DOHH2 (cell line): ENCODE results near the gene CNOT3.

Source experiments
- H3F3A ChIP-seq: fragments of 200-600 bp; sonication (generic), shearing (Covaris generic); 2 replicates; pipeline ENCODE4 v1.6.0; 2016; ENCODE audit warnings: antibody characterized with exemption, mild to moderate bottlenecking; ENCODE audit not compliant: control insufficient read depth, insufficient read depth
- H3K27ac ChIP-seq: fragments of 200-600 bp; sonication (generic); 2 replicates; pipeline ENCODE4 v1.5.1; 2014; ENCODE audit warnings: low read depth, mild to moderate bottlenecking, low read length, moderate library complexity
- H3K27me3 ChIP-seq: fragments of 200-600 bp; sonication (generic); 2 replicates; pipeline ENCODE4 v1.6.1; 2014; ENCODE audit warnings: mild to moderate bottlenecking, low read length, mixed read lengths; ENCODE audit not compliant: control insufficient read depth
- H3K36me3 ChIP-seq: fragments of 200-600 bp; sonication (generic); 2 replicates; pipeline ENCODE4 v1.6.1; 2014; ENCODE audit warnings: mild to moderate bottlenecking, low read length, moderate library complexity, mixed read lengths; ENCODE audit not compliant: control insufficient read depth
- H3K4me1 ChIP-seq: fragments of 200-600 bp; sonication (generic); 2 replicates; pipeline ENCODE4 v1.6.1; 2014; ENCODE audit warnings: mild to moderate bottlenecking, low read length, mixed read lengths; ENCODE audit not compliant: control insufficient read depth
- H3K4me2 ChIP-seq: fragments of 200-600 bp; sonication (generic); 2 replicates; pipeline ENCODE4 v1.6.0; 2014; ENCODE audit warnings: mild to moderate bottlenecking, low read length, moderate library complexity
- H3K4me3 ChIP-seq: fragments of 200-600 bp; sonication (generic); 2 replicates; pipeline ENCODE4 v1.5.1; 2014; ENCODE audit warnings: mild to moderate bottlenecking, low read length, mixed read lengths
- H3K79me2 ChIP-seq: fragments of 200-600 bp; sonication (generic); 2 replicates; pipeline ENCODE4 v1.6.1; 2014; ENCODE audit warnings: mild to moderate bottlenecking, low read length, mixed read lengths; ENCODE audit not compliant: control insufficient read depth
- H3K9me2 ChIP-seq: fragments of 200-600 bp; sonication (generic); replicated peaks from 2 replicates; pipeline ENCODE4 v1.6.1; 2014; ENCODE audit warnings: mild to moderate bottlenecking, low read length, mixed read lengths; ENCODE audit not compliant: control insufficient read depth
- H3K9me3 ChIP-seq: fragments of 200-600 bp; sonication (generic); 2 replicates; pipeline ENCODE4 v1.6.1; 2014; ENCODE audit warnings: antibody characterized with exemption, low read length, mixed read lengths; ENCODE audit not compliant: control insufficient read depth, insufficient read depth
- H4K20me1 ChIP-seq: fragments of 200-600 bp; sonication (generic); 2 replicates; pipeline ENCODE4 v1.6.0; 2014; ENCODE audit warnings: low read depth, mild to moderate bottlenecking, antibody characterized with exemption, low read length, moderate library complexity; ENCODE audit not compliant: control insufficient read depth, insufficient read depth
- CTCF ChIP-seq: fragments of 200-600 bp; sonication (generic); IDR thresholded peaks from one replicate; pipeline ENCODE4 v1.5.1; 2014; ENCODE audit warnings: antibody characterized with exemption, mild to moderate bottlenecking, low read depth, low read length; ENCODE audit not compliant: poor library complexity, severe bottlenecking
- EZH2phosphoT487 ChIP-seq: fragments of 200-600 bp; sonication (generic); IDR thresholded peaks from 2 replicates; pipeline ENCODE4 v1.6.1; 2017; ENCODE audit warnings: borderline replicate concordance, mild to moderate bottlenecking, antibody characterized with exemption, low read length, moderate library complexity, mixed read lengths

CNOT3 gene

DNA sequence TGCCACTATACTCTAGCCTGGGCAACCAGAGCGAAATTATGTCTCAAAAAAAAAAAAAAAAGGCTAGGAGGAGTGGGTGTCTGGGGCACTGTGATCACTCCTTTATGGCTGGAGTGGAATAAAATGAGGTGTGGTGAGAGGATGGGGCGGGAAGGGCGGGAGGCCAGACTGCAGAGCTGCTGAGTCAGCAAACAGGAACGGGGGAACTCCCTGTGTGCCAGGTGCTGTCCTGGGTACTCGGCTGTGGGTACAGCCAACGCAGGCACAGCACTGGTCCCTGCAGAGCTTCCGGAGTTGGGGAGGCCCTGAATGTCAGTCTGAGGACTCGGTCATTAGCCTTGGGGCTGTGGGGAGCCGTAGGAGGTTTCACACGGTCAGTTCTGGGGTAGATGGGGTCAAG, 16.3 kb upstream of the CNOT3 start:
- Histone ChIP-seq H4K20me1 (no peaks in the 10 kb centered on the region), H3K36me3 (peaks cover 65% of the 10 kb centered on the region), H3K27ac (no peak overlapping the region), H3K79me2 (peaks cover 20% of the 10 kb centered on the region), H3K4me3 (no peak overlapping the region), H3F3A (no peaks in the 10 kb centered on the region; the same call in 1 of the 2 replicates), H3K9me2 (no peaks in the 10 kb centered on the region), H3K4me2 (no peak overlapping the region), H3K4me1 (peaks cover 10% of the 10 kb centered on the region), H3K9me3 (no peaks in the 10 kb centered on the region), H3K27me3 (no peaks in the 10 kb centered on the region)
- TF ChIP-seq CTCF (no peak), EZH2phosphoT487 (no peak)

DNA sequence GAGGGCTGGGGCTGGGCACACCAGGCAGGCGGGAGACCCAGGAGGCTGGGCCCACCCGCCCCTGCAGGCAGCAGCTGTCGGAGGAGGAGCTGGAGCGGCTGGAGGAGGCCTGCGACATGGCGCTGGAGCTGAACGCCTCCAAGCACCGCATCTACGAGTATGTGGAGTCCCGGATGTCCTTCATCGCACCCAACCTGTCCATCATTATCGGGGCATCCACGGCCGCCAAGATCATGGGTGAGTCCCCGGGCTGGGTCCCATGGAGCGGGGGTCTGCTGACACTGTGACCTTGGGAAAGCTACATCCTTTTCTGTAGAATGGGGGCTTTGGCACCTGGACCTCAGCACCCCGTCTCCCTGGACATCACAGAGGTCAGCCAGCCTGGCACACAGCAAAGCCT, 13.9 kb upstream of the CNOT3 start:
- Histone ChIP-seq H3F3A (no peaks in the 10 kb centered on the region), H3K4me3 (no peak overlapping the region), H3K36me3 (peaks cover 70% of the 10 kb centered on the region), H3K79me2 (no peaks in the 10 kb centered on the region), H3K9me3 (no peaks in the 10 kb centered on the region), H3K4me2 (no peak overlapping the region), H3K4me1 (no peaks in the 10 kb centered on the region), H4K20me1 (no peaks in the 10 kb centered on the region), H3K9me2 (no peaks in the 10 kb centered on the region), H3K27me3 (no peaks in the 10 kb centered on the region), H3K27ac (no peak overlapping the region)
- TF ChIP-seq CTCF (no peak), EZH2phosphoT487 (no peak)

DNA sequence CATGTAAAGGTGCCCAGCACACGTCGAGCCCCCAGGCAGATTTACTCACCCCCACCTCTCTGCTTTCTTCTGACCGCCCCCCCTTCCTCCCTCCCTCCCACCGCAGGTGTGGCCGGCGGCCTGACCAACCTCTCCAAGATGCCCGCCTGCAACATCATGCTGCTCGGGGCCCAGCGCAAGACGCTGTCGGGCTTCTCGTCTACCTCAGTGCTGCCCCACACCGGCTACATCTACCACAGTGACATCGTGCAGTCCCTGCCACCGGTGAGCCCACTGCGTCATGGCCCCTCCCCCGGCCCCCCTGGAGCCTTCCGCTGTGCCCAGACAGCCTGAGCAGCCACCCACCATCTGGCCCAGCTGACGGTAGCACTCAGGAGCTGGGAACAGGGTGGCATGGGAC, 13.2 kb upstream of the CNOT3 start:
- Histone ChIP-seq H3K27me3 (no peaks in the 10 kb centered on the region), H3K36me3 (peaks cover 75% of the 10 kb centered on the region), H3K79me2 (no peaks in the 10 kb centered on the region)

More for the DNA sequence above, 13.2 kb upstream of the CNOT3 start:
- H4K20me1 ChIP-seq = no peaks in the 10 kb centered on the region
- H3K4me1 ChIP-seq = no peaks in the 10 kb centered on the region
- H3K4me3 ChIP-seq = no peak overlapping the region
- TF ChIP-seq EZH2phosphoT487 (no peak), CTCF (no peak)
- H3K4me2 ChIP-seq = no peak overlapping the region
- H3F3A ChIP-seq = no peaks in the 10 kb centered on the region
- no peaks in the 10 kb centered on the region for H3K9me3 ChIP-seq
- no peak overlapping the region for H3K27ac ChIP-seq
- no peaks in the 10 kb centered on the region for H3K9me2 ChIP-seq
